HFFc6 (cell line): Measurements from ENCODE around the gene CDCA3. TPM values are rescaled to one million over a fixed set of nuclear protein-coding genes. Genes with fewer than 3 reads are reported as not detected.
"Not testable (repeated sequence)": the region's sequence is repeated elsewhere in the genome, so short reads cannot be mapped to it uniquely, and the experiment has no call there.

ENCODE experiments used
- DNase-seq: peaks from one replicate; pipeline ENCODE4 v3.0.0-alpha.2; 2018
- H3K27ac Mint-ChIP-seq: 2 replicates; pipeline ENCODE4 v1.8.0; 2020; ENCODE audit warnings: mild to moderate bottlenecking, mixed read lengths
- H3K27me3 Mint-ChIP-seq: 2 replicates; pipeline ENCODE4 v1.8.0; 2021; ENCODE audit warnings: mild to moderate bottlenecking, moderate library complexity, mixed read lengths; ENCODE audit not compliant: insufficient read depth
- H3K36me3 Mint-ChIP-seq: 2 replicates; pipeline ENCODE4 v1.8.0; 2021; ENCODE audit warnings: low read depth, mixed read lengths
- H3K4me1 Mint-ChIP-seq: 2 replicates; pipeline ENCODE4 v1.8.0; 2020; ENCODE audit warnings: low read depth, mixed read lengths
- H3K4me3 Mint-ChIP-seq: 2 replicates; pipeline ENCODE4 v1.8.0; 2020; ENCODE audit warnings: mild to moderate bottlenecking, moderate library complexity, mixed read lengths
- H3K9me3 Mint-ChIP-seq: 2 replicates; pipeline ENCODE4 v1.8.0; 2020; ENCODE audit warnings: mild to moderate bottlenecking, mixed read lengths
- CTCF ChIP-seq: fragments of 200-600 bp; sonication (generic); IDR thresholded peaks from 2 replicates; pipeline ENCODE4 v1.5.0; 2021; ENCODE audit warnings: antibody characterized with exemption, mild to moderate bottlenecking
- total RNA-seq, 6 experiments: library from RNA; stranded (reverse); fragmentation: NEBNext Ultra II Directional; extraction: Animal tissue kit (Norgen Biotek cat#: 25700); gene quantifications; 2 replicates in 1 of 6; 3 replicates in 5 of 6; pipeline ENCODE4 v1.2.3, GENCODE V29; 2021

CDCA3 gene
- total RNA-seq, 6 experiments from 2014 or later = 24.0 to 62.5 (median 56.3) TPM

GRCh38 chr12:6894321-6894720 is 43.2 kb upstream of the CDCA3 start:
- H3K36me3 Mint-ChIP-seq = 0 out of 2 replicates have a peak, but pooled peaks cover 4% of the 10 kb centered on the region
- no peak overlapping the region for H3K27ac Mint-ChIP-seq
- no peak for DNase-seq
- H3K27me3 Mint-ChIP-seq = peaks cover 3% of the 10 kb centered on the region
- no peak for TF ChIP-seq CTCF
- H3K9me3 Mint-ChIP-seq = no peaks in the 10 kb centered on the region
- peaks cover 15% of the 10 kb centered on the region for H3K4me1 Mint-ChIP-seq
- H3K4me3 Mint-ChIP-seq = no peak overlapping the region

GRCh38 chr12:6892683-6893082 is 41.6 kb upstream of the CDCA3 start:
- DNase-seq, H3K4me3 Mint-ChIP-seq, H3K36me3 Mint-ChIP-seq, H3K9me3 Mint-ChIP-seq, H3K27me3 Mint-ChIP-seq: not testable (repeated sequence)
- Mint-ChIP-seq H3K4me1 (peaks cover 15% of the 10 kb centered on the region), H3K27ac (0 out of 2 replicates have a peak overlapping the region, but pooled peaks have one; percentile 1)

- no peak for DNase-seq
- TF ChIP-seq CTCF = no peak
- H3K4me1 Mint-ChIP-seq = peaks cover 15% of the 10 kb centered on the region
- H3K9me3 Mint-ChIP-seq = no peaks in the 10 kb centered on the region
- peak overlapping the region; percentile 86 for H3K4me3 Mint-ChIP-seq
- 0 out of 2 replicates have a peak, but pooled peaks cover 4% of the 10 kb centered on the region for H3K36me3 Mint-ChIP-seq
- peak overlapping the region; percentile 90 for H3K27ac Mint-ChIP-seq
- 0 out of 2 replicates have a peak, but pooled peaks cover under 1% of the 10 kb centered on the region for H3K27me3 Mint-ChIP-seq
Measured at GRCh38 chr12:6891646-6892001, 40.5 kb upstream of the CDCA3 start.

GRCh38 chr12:6890789-6891645 is 39.9 kb upstream of the CDCA3 start:
- Mint-ChIP-seq H3K27me3 (no peaks in the 10 kb centered on the region), H3K4me1 (peaks cover 15% of the 10 kb centered on the region), H3K4me3 (peak overlapping the region; percentile 86), H3K36me3 (0 out of 2 replicates have a peak, but pooled peaks cover 4% of the 10 kb centered on the region), H3K9me3 (no peaks in the 10 kb centered on the region), H3K27ac (peak overlapping the region; percentile 99)
- peak; percentile 91 for TF ChIP-seq CTCF
- peak; percentile 94 for DNase-seq

GRCh38 chr12:6889775-6890573 is 38.9 kb upstream of the CDCA3 start:
- DNase-seq, H3K9me3 Mint-ChIP-seq, H3K36me3 Mint-ChIP-seq, H3K27me3 Mint-ChIP-seq: not testable (repeated sequence)
- Mint-ChIP-seq H3K4me1 (peaks cover 15% of the 10 kb centered on the region), H3K27ac (peak overlapping the region; percentile 99), H3K4me3 (peak overlapping the region; percentile 86)

- H3K4me3 Mint-ChIP-seq, H3K27me3 Mint-ChIP-seq, H3K9me3 Mint-ChIP-seq, H3K27ac Mint-ChIP-seq, H3K36me3 Mint-ChIP-seq, DNase-seq: not testable (repeated sequence)
- peaks cover 15% of the 10 kb centered on the region for H3K4me1 Mint-ChIP-seq
Measured at GRCh38 chr12:6888794-6889193, 37.7 kb upstream of the CDCA3 start.

GRCh38 chr12:6888360-6888759 is 37.3 kb upstream of the CDCA3 start:
- H3K9me3 Mint-ChIP-seq = no peaks in the 10 kb centered on the region
- no peak overlapping the region; the same call in 1 of the 2 replicates for H3K27ac Mint-ChIP-seq
- no peak overlapping the region for H3K4me3 Mint-ChIP-seq
- TF ChIP-seq CTCF = no peak
- no peaks in the 10 kb centered on the region for H3K27me3 Mint-ChIP-seq
- no peak for DNase-seq
- H3K36me3 Mint-ChIP-seq = 0 out of 2 replicates have a peak, but pooled peaks cover 4% of the 10 kb centered on the region
- peaks cover 15% of the 10 kb centered on the region for H3K4me1 Mint-ChIP-seq
